ENCODE measurements around the gene GSDME.

- TF ChIP-seq POLR2A (IDR thresholded peaks at IDR 0.05) (no peak), CTCF (IDR thresholded peaks at IDR 0.05) (no peak)
These were observed 50.8 kb downstream of the GSDME start for GRCh38 chr7:24706211-24707170.
